GM12878 (cell line): ENCODE measurements around the gene KCNA1. TPM values are rescaled to one million over a fixed set of nuclear protein-coding genes. Genes with fewer than 3 reads are reported as not detected.

Experiments used
- ATAC-seq: fragments of 200-7000 bp; cut with Tn5 transposase; 3 replicates; pipeline ENCODE4 v1.9.1; 2020; ENCODE audit warnings: mild to moderate bottlenecking, moderate library complexity
- BruUV-seq: library from RNA; stranded (reverse); fragments of 400-500 nt; replicated peaks from 2 replicates; lab custom pipeline; 2021; lab: Mats Ljungman, UMichigan
- CTCF ChIA-PET: fragments of 300-600 bp; sonication (Branson Sonifier 250); formaldehyde crosslinking; extraction: SDS; loops from one replicate; lab custom pipeline; 2021; ENCODE audit warnings: inconsistent platforms; lab: Yijun Ruan, JAX
- POLR2A ChIA-PET: fragments of 350-600 bp; formaldehyde crosslinking; extraction: SDS; loops from one replicate; lab custom pipeline; 2021; ENCODE audit warnings: inconsistent platforms; lab: Charles Lee
- RAD21 ChIA-PET: fragments of 300-600 bp; sonication (Branson Sonifier 250); formaldehyde crosslinking; loops from one replicate; lab custom pipeline; 2023; ENCODE audit warnings: antibody characterized with exemption; ENCODE audit not compliant: unreplicated experiment; lab: Charles Lee
- SMC1A ChIA-PET: fragments of 300-600 bp; sonication (Branson Sonifier 250); formaldehyde crosslinking; loops from one replicate; lab custom pipeline; 2023; ENCODE audit not compliant: unreplicated experiment, uncharacterized antibody; lab: Charles Lee
- DNase-seq: peaks from one replicate; pipeline ENCODE4 v3.0.0-alpha.2; 2011; ENCODE audit warnings: low read depth, low spot score
- FAIRE-seq: peaks from 3 replicates; lab custom pipeline; 2011; peaks lifted over from hg19 to GRCh38; lab: Jason Lieb, UNC
- H2AFZ ChIP-seq: 2 replicates; pipeline ENCODE4 v1.6.0; 2011; ENCODE audit warnings: low read depth, low read length, control low read depth; ENCODE audit not compliant: control insufficient read depth
- H3K27ac ChIP-seq: 2 replicates; pipeline ENCODE4 v1.5.1; 2011; ENCODE audit warnings: control low read depth; ENCODE audit not compliant: control insufficient read depth, insufficient read depth
- H3K27me3 ChIP-seq, 2 experiments: replicated peaks in 1 of 2; 2 replicates each; pipeline versions ENCODE4 v1.6.0 to v1.6.1; 2011; ENCODE audit warnings: low read length in 1 of 2; ENCODE audit not compliant: control insufficient read depth in 2 of 2, insufficient read depth in 2 of 2
- H3K36me3 ChIP-seq, 2 experiments: 2 replicates each; pipeline ENCODE4 v1.5.1; 2011; ENCODE audit warnings: low read length in 1 of 2; ENCODE audit not compliant: control insufficient read depth in 2 of 2, insufficient read depth in 2 of 2
- H3K4me1 ChIP-seq: 2 replicates; pipeline ENCODE4 v1.6.1; 2011; ENCODE audit warnings: mild to moderate bottlenecking, low read length, moderate library complexity, mixed read lengths; ENCODE audit not compliant: control insufficient read depth, insufficient read depth
- H3K4me2 ChIP-seq: 2 replicates; pipeline ENCODE4 v1.6.0; 2011; ENCODE audit warnings: control low read depth; ENCODE audit not compliant: control insufficient read depth, insufficient read depth
- H3K4me3 ChIP-seq: fragments of 200-600 bp; sonication (generic); 2 replicates; pipeline ENCODE4 v1.5.1; 2016
- H3K79me2 ChIP-seq: 2 replicates; pipeline ENCODE4 v1.6.0; 2011; ENCODE audit warnings: low read length; ENCODE audit not compliant: control insufficient read depth, insufficient read depth
- H3K9ac ChIP-seq: 2 replicates; pipeline ENCODE4 v1.8.0; 2011; ENCODE audit warnings: low read length, control low read depth, mixed read lengths; ENCODE audit not compliant: control insufficient read depth, insufficient read depth
- H3K9me3 ChIP-seq: replicated peaks from 3 replicates; pipeline ENCODE4 v1.5.1; 2011; ENCODE audit warnings: mild to moderate bottlenecking, low read length; ENCODE audit not compliant: control insufficient read depth, insufficient read depth
- H4K20me1 ChIP-seq: 2 replicates; pipeline ENCODE4 v1.6.0; 2011; ENCODE audit not compliant: control insufficient read depth, insufficient read depth
- ATF7 ChIP-seq: fragments of 450-650 bp; IDR thresholded peaks from 2 replicates; pipeline ENCODE4 v1.6.1; 2016; ENCODE audit warnings: low read depth, mild to moderate bottlenecking
- EED ChIP-seq: sonication (generic); IDR thresholded peaks from 2 replicates; pipeline ENCODE4 v1.6.1; 2016; ENCODE audit warnings: antibody characterized with exemption, low read depth
- GATAD2B ChIP-seq: fragments of 450-650 bp; conservative IDR thresholded peaks from 2 replicates; pipeline ENCODE4 v1.6.1; 2017; ENCODE audit warnings: low read depth, mild to moderate bottlenecking, moderate library complexity
- JUND ChIP-seq: IDR thresholded peaks from 2 replicates; pipeline ENCODE4 v1.6.1; 2012; ENCODE audit warnings: low read depth, mild to moderate bottlenecking, low read length, improper control_type of control experiment, moderate library complexity
- KDM1A ChIP-seq: fragments of 200-600 bp; sonication (generic); IDR thresholded peaks from 2 replicates; pipeline ENCODE4 v1.6.1; 2016; ENCODE audit warnings: borderline replicate concordance
- MEF2B ChIP-seq: fragments of 450-650 bp; IDR thresholded peaks from 2 replicates; pipeline ENCODE4 v1.6.1; 2018; ENCODE audit warnings: mild to moderate bottlenecking, moderate library complexity; ENCODE audit not compliant: partially characterized antibody, poor library complexity, severe bottlenecking
- NFYB ChIP-seq: IDR thresholded peaks from 2 replicates; pipeline ENCODE4 v1.6.1; 2011; ENCODE audit warnings: low read depth, mild to moderate bottlenecking, low read length, improper control_type of control experiment, moderate library complexity; ENCODE audit not compliant: insufficient read depth
- RB1 ChIP-seq: fragments of 450-650 bp; formaldehyde crosslinking; IDR thresholded peaks from 2 replicates; pipeline ENCODE4 v1.6.1; 2017; ENCODE audit warnings: mild to moderate bottlenecking, borderline replicate concordance
- SMARCA5 ChIP-seq: fragments of 450-650 bp; IDR thresholded peaks from 2 replicates; pipeline ENCODE4 v1.6.1; 2017; ENCODE audit warnings: mild to moderate bottlenecking
- WRNIP1 ChIP-seq: IDR thresholded peaks from 2 replicates; pipeline ENCODE4 v1.6.1; 2011; ENCODE audit warnings: low read depth, low read length, improper control_type of control experiment, borderline replicate concordance
- WGBS: methylation state at CpG from one replicate; pipeline ENCODE4 v1.1.6; 2016; ENCODE audit warnings: low lambda C conversion rate; ENCODE audit not compliant: insufficient replicate concordance, insufficient coverage; ENCODE audit errors: missing lambda C conversion rate; 5-methylcytosine and 5-hydroxymethylcytosine counted together
- in situ Hi-C: fragments of 300-500 bp; cut with MboI; formaldehyde crosslinking; loops from 9 replicates; pipeline ENCODE4 v1.14.3; 2018; ENCODE audit warnings: mixed read lengths
- intact Hi-C: fragments of 100-400 bp; cut with micrococcal nuclease; formaldehyde crosslinking; loops from one replicate; pipeline ENCODE4 v1.14.2; 2022; ENCODE audit not compliant: unreplicated experiment
- polyA plus RNA-seq, 11 experiments: library from polyadenylated mRNA; depleted of rRNA in 4 of 11; unstranded in 6 of 11; stranded (reverse) in 5 of 11; fragments of >200 nt; fragmentation: Nextera tagmentation in 4 of 11; fragmentation: Illumina TruSeq in 1 of 11; extraction: Ambion mirVana in 4 of 11; extraction: Trizol in 1 of 11; gene quantifications; 1 replicate in 1 of 11; 2 replicates in 10 of 11; pipeline versions ENCODE4 v1.2.1 to v1.2.3, GENCODE V29; 2011 to 2016; ENCODE audit warnings: inconsistent platforms in 2 of 11, missing spikeins in 2 of 11, low read depth in 1 of 11
- total RNA-seq, 4 experiments: library from RNA; depleted of rRNA in 3 of 4; stranded (reverse); fragments of >200 nt in 3 of 4; fragmentation: Illumina TruSeq in 1 of 4; extraction: Trizol in 1 of 4; gene quantifications; 2 replicates each; pipeline versions ENCODE4 v1.2.1 to v1.2.3, GENCODE V29; 2013 to 2021
- TF ChIP-seq, protein P1 (sequence below): IDR thresholded peaks from 2 replicates; pipeline ENCODE4 v1.6.1; 2012; ENCODE audit warnings: low read depth, low read length, improper control_type of control experiment
- TF ChIP-seq, protein P2 (sequence below): fragments of 150-350 bp; IDR thresholded peaks from 2 replicates; pipeline ENCODE4 v1.6.1; 2014; ENCODE audit warnings: mild to moderate bottlenecking, low read depth, low read length

KCNA1 gene
- total and polyA plus RNA-seq, 10 of the 15 experiments (the other 5 are each of a cell fraction or from before 2014, with no cell fraction given), result 0.05 to 0.77 (median 0.33) TPM

DNA sequence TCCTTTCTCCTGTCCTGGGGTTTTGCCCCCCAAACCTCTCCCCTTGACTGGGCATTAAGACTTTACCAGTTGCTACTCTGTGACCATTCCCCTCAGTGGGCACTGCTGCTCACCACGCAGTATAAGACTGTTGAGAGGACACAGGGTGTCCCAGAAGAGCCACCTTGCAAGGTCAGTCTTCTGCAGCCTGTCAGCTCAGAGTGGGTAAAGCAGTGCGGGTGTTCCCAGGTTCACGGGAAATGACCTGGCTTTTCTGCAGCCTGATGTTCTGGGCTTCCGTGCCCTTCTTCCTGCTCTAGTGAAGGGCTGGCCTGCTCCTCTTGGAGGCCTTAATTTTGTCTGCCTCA, 34.2 kb downstream of the KCNA1 start (continued):
- TF ChIP-seq, protein P1, sequence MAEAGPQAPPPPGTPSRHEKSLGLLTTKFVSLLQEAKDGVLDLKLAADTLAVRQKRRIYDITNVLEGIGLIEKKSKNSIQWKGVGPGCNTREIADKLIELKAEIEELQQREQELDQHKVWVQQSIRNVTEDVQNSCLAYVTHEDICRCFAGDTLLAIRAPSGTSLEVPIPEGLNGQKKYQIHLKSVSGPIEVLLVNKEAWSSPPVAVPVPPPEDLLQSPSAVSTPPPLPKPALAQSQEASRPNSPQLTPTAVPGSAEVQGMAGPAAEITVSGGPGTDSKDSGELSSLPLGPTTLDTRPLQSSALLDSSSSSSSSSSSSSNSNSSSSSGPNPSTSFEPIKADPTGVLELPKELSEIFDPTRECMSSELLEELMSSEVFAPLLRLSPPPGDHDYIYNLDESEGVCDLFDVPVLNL, result no peak
- TF ChIP-seq MEF2B (peak; percentile 6), KDM1A (no peak), GATAD2B (peak; percentile 7; the same call in 1 of the 2 replicates), SMARCA5 (peak; percentile 55; the same call in 1 of the 2 replicates), ATF7 (no peak), EED (0 out of 2 replicates have a peak, but pooled peaks have one; percentile 22)

DNA sequence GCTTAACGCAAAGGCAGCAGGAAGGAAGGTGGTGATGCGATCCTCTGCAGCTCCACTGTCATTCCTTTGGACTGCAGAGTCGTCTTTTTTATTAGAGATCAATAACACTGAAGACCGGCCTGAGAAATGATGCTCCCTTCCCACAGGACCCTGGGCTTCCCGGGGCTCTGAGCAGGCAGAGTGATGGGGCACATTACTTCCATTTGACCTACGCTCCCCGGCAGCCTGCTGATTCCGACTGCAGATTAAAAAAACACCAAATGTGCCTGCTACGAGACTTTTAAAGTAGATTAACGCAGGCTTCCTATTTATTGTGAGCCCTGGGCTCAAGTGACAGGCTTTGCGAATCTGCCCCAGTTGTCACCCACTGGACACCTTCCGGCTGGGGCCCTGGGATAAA, 37.5 kb downstream of the KCNA1 start:
- Histone ChIP-seq H3K4me2 (no peak overlapping the region), H3K79me2 (no peaks in the 10 kb centered on the region), H3K27me3 (no peaks in the 10 kb centered on the region; a peak in 1 of 4 replicates), H3K9ac (no peak overlapping the region), H4K20me1 (no peaks in the 10 kb centered on the region), H3K4me3 (no peak overlapping the region), H3K27ac (no peak overlapping the region), H2AFZ (no peak overlapping the region), H3K4me1 (peaks cover 23% of the 10 kb centered on the region), H3K36me3 (no peaks in the 10 kb centered on the region), H3K9me3 (no peaks in the 10 kb centered on the region)
- ChIA-PET CTCF (interaction anchor here (0.7 kb wide), 1 partner anchor 37 kb away, joined by 3 read pairs; no protein-coding TSS in a partner anchor), SMC1A (no interaction called here), POLR2A (no interaction called here), RAD21 (no interaction called here)
- in situ Hi-C loops (no loop called here), intact Hi-C loops (no loop called here)
- no peak for ATAC-seq
- no TSS peak for BruUV-seq
- WGBS, result 74% methylated on average over 12 of the region's 12 CpGs
- no peak for DNase-seq
- TF ChIP-seq WRNIP1 (no peak), NFYB (no peak), JUND (no peak), RB1 (no peak)
- TF ChIP-seq, protein P2, sequence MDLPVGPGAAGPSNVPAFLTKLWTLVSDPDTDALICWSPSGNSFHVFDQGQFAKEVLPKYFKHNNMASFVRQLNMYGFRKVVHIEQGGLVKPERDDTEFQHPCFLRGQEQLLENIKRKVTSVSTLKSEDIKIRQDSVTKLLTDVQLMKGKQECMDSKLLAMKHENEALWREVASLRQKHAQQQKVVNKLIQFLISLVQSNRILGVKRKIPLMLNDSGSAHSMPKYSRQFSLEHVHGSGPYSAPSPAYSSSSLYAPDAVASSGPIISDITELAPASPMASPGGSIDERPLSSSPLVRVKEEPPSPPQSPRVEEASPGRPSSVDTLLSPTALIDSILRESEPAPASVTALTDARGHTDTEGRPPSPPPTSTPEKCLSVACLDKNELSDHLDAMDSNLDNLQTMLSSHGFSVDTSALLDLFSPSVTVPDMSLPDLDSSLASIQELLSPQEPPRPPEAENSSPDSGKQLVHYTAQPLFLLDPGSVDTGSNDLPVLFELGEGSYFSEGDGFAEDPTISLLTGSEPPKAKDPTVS, result no peak
- FAIRE-seq, result no peak
